ENCODE results near the gene AJAP1.

Gene AJAP1

GRCh38 chr1:4650481-4650880 is 3.9 kb upstream of the AJAP1 start:
- Histone ChIP-seq H4K91ac (ENCODE audit: low read depth, low read length, poor library complexity) (no peak overlapping the region), H3K9me3 (replicated peaks in 1 of 2; ENCODE audit: control insufficient read depth in 2 of 2, insufficient read depth in 1 of 2, low read depth in 1 of 2, low read length in 2 of 2) (peaks cover 0 to 3% of the 10 kb centered on the region in 2 donors), H3K23ac (ENCODE audit: low read depth, low read length, poor library complexity) (no peak overlapping the region), H2BK12ac (ENCODE audit: low read length) (no peak overlapping the region), H3K27me3 (ENCODE audit: control insufficient read depth in 3 of 3, insufficient read depth in 3 of 3, low read depth in 1 of 3, low read length in 3 of 3) (peaks cover 13 to 27% (median 26%) of the 10 kb centered on the region in 3 experiments), H3K79me1 (ENCODE audit: low read depth, low read length) (no peaks in the 10 kb centered on the region), H3K4me2 (ENCODE audit: insufficient read depth, low read length, poor library complexity, severe bottlenecking) (no peak overlapping the region), H2BK5ac (ENCODE audit: low read length) (no peak overlapping the region), H3K27ac (replicated peaks; ENCODE audit: low read length) (no peak overlapping the region), H2AFZ (ENCODE audit: low read length) (no peak overlapping the region), H3K18ac (ENCODE audit: low read length) (no peak overlapping the region), H2BK120ac (ENCODE audit: low read depth, low read length) (no peak overlapping the region), H2AK5ac (ENCODE audit: low read depth, low read length) (no peak overlapping the region), H3K9ac (ENCODE audit: low read depth, low read length, poor library complexity) (no peak overlapping the region), H3K4me1 (ENCODE audit: control insufficient read depth in 2 of 2, insufficient read depth in 1 of 2, low read depth in 1 of 2, low read length in 2 of 2) (peaks cover 0 to 7% of the 10 kb centered on the region in 2 donors), H3K4ac (ENCODE audit: low read length) (no peak overlapping the region), H3K4me3 (ENCODE audit: low read length in 2 of 2) (no peak overlapping the region), H3K36me3 (replicated peaks in 1 of 2; ENCODE audit: control insufficient read depth in 2 of 2, insufficient read depth in 2 of 2, low read length in 2 of 2) (no peaks in the 10 kb centered on the region), H4K8ac (ENCODE audit: low read depth, low read length) (no peak overlapping the region), H2BK15ac (ENCODE audit: low read length) (no peak overlapping the region), H3K14ac (ENCODE audit: low read length) (no peak overlapping the region)
- WGBS, 2 donors (ENCODE audit: extremely low coverage in 2 of 2, insufficient read length in 2 of 2, insufficient replicate concordance in 1 of 2), result no CpG with 5 or more reads among the region's 8 CpGs
- DNase-seq (ENCODE audit: low spot score), result no peak

- H3K14ac ChIP-seq (ENCODE audit: low read length), result no peak overlapping the region
- no peaks in the 10 kb centered on the region for H3K79me1 ChIP-seq (ENCODE audit: low read depth, low read length)
- H3K4me1 ChIP-seq (ENCODE audit: control insufficient read depth in 2 of 2, insufficient read depth in 1 of 2, low read depth in 1 of 2, low read length in 2 of 2), result peaks cover 0 to 7% of the 10 kb centered on the region in 2 donors
- no peak overlapping the region for H2AK5ac ChIP-seq (ENCODE audit: low read depth, low read length)
- peaks cover 0 to 3% of the 10 kb centered on the region in 2 donors for H3K9me3 ChIP-seq (replicated peaks in 1 of 2; ENCODE audit: control insufficient read depth in 2 of 2, insufficient read depth in 1 of 2, low read depth in 1 of 2, low read length in 2 of 2)
- H3K23ac ChIP-seq (ENCODE audit: low read depth, low read length, poor library complexity), result no peak overlapping the region
- no CpG with 5 or more reads among the region's 8 CpGs for WGBS, 2 donors (ENCODE audit: extremely low coverage in 2 of 2, insufficient read length in 2 of 2, insufficient replicate concordance in 1 of 2)
- no peak overlapping the region for H4K8ac ChIP-seq (ENCODE audit: low read depth, low read length)
- DNase-seq (ENCODE audit: low spot score), result no peak
- H3K18ac ChIP-seq (ENCODE audit: low read length), result no peak overlapping the region
- H3K4me3 ChIP-seq (ENCODE audit: low read length in 2 of 2), result no peak overlapping the region
- H2BK15ac ChIP-seq (ENCODE audit: low read length), result no peak overlapping the region
- no peak overlapping the region for H4K91ac ChIP-seq (ENCODE audit: low read depth, low read length, poor library complexity)
- no peak overlapping the region for H3K27ac ChIP-seq (replicated peaks; ENCODE audit: low read length)
- H2AFZ ChIP-seq (ENCODE audit: low read length), result no peak overlapping the region
- no peak overlapping the region for H3K4ac ChIP-seq (ENCODE audit: low read length)
- H2BK5ac ChIP-seq (ENCODE audit: low read length), result no peak overlapping the region
- no peak overlapping the region for H2BK120ac ChIP-seq (ENCODE audit: low read depth, low read length)
- no peak overlapping the region for H2BK12ac ChIP-seq (ENCODE audit: low read length)
- H3K4me2 ChIP-seq (ENCODE audit: insufficient read depth, low read length, poor library complexity, severe bottlenecking), result no peak overlapping the region
- H3K9ac ChIP-seq (ENCODE audit: low read depth, low read length, poor library complexity), result no peak overlapping the region
- H3K27me3 ChIP-seq (ENCODE audit: control insufficient read depth in 3 of 3, insufficient read depth in 3 of 3, low read depth in 1 of 3, low read length in 3 of 3), result peaks cover 13 to 31% (median 31%) of the 10 kb centered on the region in 3 experiments
- H3K36me3 ChIP-seq (replicated peaks in 1 of 2; ENCODE audit: control insufficient read depth in 2 of 2, insufficient read depth in 2 of 2, low read length in 2 of 2), result no peaks in the 10 kb centered on the region
These were observed 3.4 kb upstream of the AJAP1 start for GRCh38 chr1:4650981-4651380.

GRCh38 chr1:4652631-4653327 is 1.6 kb upstream of the AJAP1 start:
- Histone ChIP-seq H4K8ac (ENCODE audit: low read depth, low read length) (no peak overlapping the region), H2AK5ac (ENCODE audit: low read depth, low read length) (peak overlapping the region; percentile 15), H3K18ac (ENCODE audit: low read length) (peak overlapping the region; percentile 66), H3K4ac (ENCODE audit: low read length) (no peak overlapping the region), H3K36me3 (replicated peaks in 1 of 2; ENCODE audit: control insufficient read depth in 2 of 2, insufficient read depth in 2 of 2, low read length in 2 of 2) (no peaks in the 10 kb centered on the region), H3K14ac (ENCODE audit: low read length) (no peak overlapping the region), H2AFZ (ENCODE audit: low read length) (peak overlapping the region; percentile 56), H3K79me1 (ENCODE audit: low read depth, low read length) (no peaks in the 10 kb centered on the region), H3K4me1 (ENCODE audit: control insufficient read depth in 2 of 2, insufficient read depth in 1 of 2, low read depth in 1 of 2, low read length in 2 of 2) (peaks cover 0 to 11% of the 10 kb centered on the region in 2 donors), H2BK5ac (ENCODE audit: low read length) (no peak overlapping the region), H3K4me2 (ENCODE audit: insufficient read depth, low read length, poor library complexity, severe bottlenecking) (no peak overlapping the region), H4K91ac (ENCODE audit: low read depth, low read length, poor library complexity) (no peak overlapping the region), H3K9ac (ENCODE audit: low read depth, low read length, poor library complexity) (no peak overlapping the region), H3K4me3 (ENCODE audit: low read length in 2 of 2) (no peak overlapping the region), H3K27me3 (ENCODE audit: control insufficient read depth in 3 of 3, insufficient read depth in 3 of 3, low read depth in 1 of 3, low read length in 3 of 3) (peaks cover 13 to 48% (median 48%) of the 10 kb centered on the region in 3 experiments), H3K27ac (replicated peaks; ENCODE audit: low read length) (no peak overlapping the region), H2BK15ac (ENCODE audit: low read length) (no peak overlapping the region), H3K23ac (ENCODE audit: low read depth, low read length, poor library complexity) (no peak overlapping the region), H2BK120ac (ENCODE audit: low read depth, low read length) (no peak overlapping the region), H2BK12ac (ENCODE audit: low read length) (no peak overlapping the region), H3K9me3 (replicated peaks in 1 of 2; ENCODE audit: control insufficient read depth in 2 of 2, insufficient read depth in 1 of 2, low read depth in 1 of 2, low read length in 2 of 2) (no peaks in the 10 kb centered on the region)
- WGBS, 2 donors (ENCODE audit: extremely low coverage in 2 of 2, insufficient read length in 2 of 2, insufficient replicate concordance in 1 of 2), result no CpG with 5 or more reads among the region's 31 CpGs
- DNase-seq (ENCODE audit: low spot score), result peak; percentile 62

GRCh38 chr1:4653328-4653660 is 1.1 kb upstream of the AJAP1 start:
- peak overlapping the region; percentile 15 for H2AK5ac ChIP-seq (ENCODE audit: low read depth, low read length)
- H2BK120ac ChIP-seq (ENCODE audit: low read depth, low read length), result no peak overlapping the region
- H3K23ac ChIP-seq (ENCODE audit: low read depth, low read length, poor library complexity), result peak overlapping the region; percentile 67
- no peak overlapping the region for H3K14ac ChIP-seq (ENCODE audit: low read length)
- no CpG with 5 or more reads among the region's 9 CpGs for WGBS, 2 donors (ENCODE audit: extremely low coverage in 2 of 2, insufficient read length in 2 of 2, insufficient replicate concordance in 1 of 2)
- H2AFZ ChIP-seq (ENCODE audit: low read length), result no peak overlapping the region
- no peak overlapping the region for H3K9ac ChIP-seq (ENCODE audit: low read depth, low read length, poor library complexity)
- H3K4me2 ChIP-seq (ENCODE audit: insufficient read depth, low read length, poor library complexity, severe bottlenecking), result no peak overlapping the region
- H3K4me1 ChIP-seq (ENCODE audit: control insufficient read depth in 2 of 2, insufficient read depth in 1 of 2, low read depth in 1 of 2, low read length in 2 of 2), result peaks cover 0 to 16% of the 10 kb centered on the region in 2 donors
- H3K4me3 ChIP-seq (ENCODE audit: low read length in 2 of 2), result no peak overlapping the region
- peaks cover 17 to 53% (median 53%) of the 10 kb centered on the region in 3 experiments for H3K27me3 ChIP-seq (ENCODE audit: control insufficient read depth in 3 of 3, insufficient read depth in 3 of 3, low read depth in 1 of 3, low read length in 3 of 3)
- H3K9me3 ChIP-seq (replicated peaks in 1 of 2; ENCODE audit: control insufficient read depth in 2 of 2, insufficient read depth in 1 of 2, low read depth in 1 of 2, low read length in 2 of 2), result no peaks in the 10 kb centered on the region
- no peak overlapping the region for H3K27ac ChIP-seq (replicated peaks; ENCODE audit: low read length)
- H3K79me1 ChIP-seq (ENCODE audit: low read depth, low read length), result no peaks in the 10 kb centered on the region
- H4K91ac ChIP-seq (ENCODE audit: low read depth, low read length, poor library complexity), result no peak overlapping the region
- no peak overlapping the region for H2BK12ac ChIP-seq (ENCODE audit: low read length)
- no peak overlapping the region for H3K4ac ChIP-seq (ENCODE audit: low read length)
- peak overlapping the region; percentile 16 for H3K18ac ChIP-seq (ENCODE audit: low read length)
- no peak overlapping the region for H4K8ac ChIP-seq (ENCODE audit: low read depth, low read length)
- H2BK5ac ChIP-seq (ENCODE audit: low read length), result no peak overlapping the region
- no peak overlapping the region for H2BK15ac ChIP-seq (ENCODE audit: low read length)
- no peak for DNase-seq (ENCODE audit: low spot score)
- H3K36me3 ChIP-seq (replicated peaks in 1 of 2; ENCODE audit: control insufficient read depth in 2 of 2, insufficient read depth in 2 of 2, low read length in 2 of 2), result no peaks in the 10 kb centered on the region

All from neuronal stem cell (in vitro differentiated cells).